SK-N-SH treated with all-trans-retinoic acid at 6 μM for 48 hours (cell line): ENCODE data around the gene ABHD17C.
A peak's percentile ranks its signal among the peaks of the same experiment; 100 is the strongest.

Experiments
- ATAC-seq: fragments of 200-7000 bp; cut with Tn5 transposase; 3 replicates; pipeline ENCODE4 v1.9.1; 2020; ENCODE audit warnings: mild to moderate bottlenecking, moderate library complexity
- ARNTL ChIP-seq: fragments of 450-650 bp; formaldehyde crosslinking; IDR thresholded peaks from 2 replicates; pipeline ENCODE4 v1.5.0; 2020; ENCODE audit warnings: low read depth, mild to moderate bottlenecking, moderate library complexity, borderline replicate concordance
- BACH2 ChIP-seq: fragments of 250-450 bp; sonication (Bioruptor Pico); IDR thresholded peaks from 2 replicates; pipeline ENCODE4 v1.9.0; 2021; ENCODE audit warnings: mild to moderate bottlenecking, borderline replicate concordance
- CREB5 ChIP-seq: fragments of 250-450 bp; sonication (Bioruptor Pico); IDR thresholded peaks from 2 replicates; pipeline ENCODE4 v1.5.1; 2020; ENCODE audit warnings: low read depth, mild to moderate bottlenecking, moderate library complexity
- CSDC2 ChIP-seq: fragments of 250-450 bp; sonication (Bioruptor Pico); IDR thresholded peaks from 2 replicates; pipeline ENCODE4 v1.5.0; 2020; ENCODE audit warnings: mild to moderate bottlenecking, moderate library complexity
- CSRNP3 ChIP-seq: fragments of 250-450 bp; sonication (Bioruptor Pico); IDR thresholded peaks from 2 replicates; pipeline ENCODE4 v1.5.1; 2021; ENCODE audit warnings: mild to moderate bottlenecking, moderate library complexity
- ESRRG ChIP-seq: fragments of 250-450 bp; sonication (Bioruptor Pico); IDR thresholded peaks from 2 replicates; pipeline ENCODE4 v1.6.1; 2021; ENCODE audit warnings: mild to moderate bottlenecking
- GLIS3 ChIP-seq: fragments of 250-450 bp; sonication (Bioruptor Pico); IDR thresholded peaks from 2 replicates; pipeline ENCODE4 v1.5.0; 2020; ENCODE audit warnings: mild to moderate bottlenecking, moderate library complexity
- ISL1 ChIP-seq: fragments of 250-450 bp; sonication (Bioruptor Pico); IDR thresholded peaks from 2 replicates; pipeline ENCODE4 v2.1.2; 2022; ENCODE audit warnings: mild to moderate bottlenecking, moderate library complexity
- OSR1 ChIP-seq: fragments of 250-450 bp; sonication (Bioruptor Pico); IDR thresholded peaks from 2 replicates; pipeline ENCODE4 v1.8.0; 2022; ENCODE audit warnings: moderate library complexity, mild to moderate bottlenecking, inconsistent platforms
- PATZ1 ChIP-seq: fragments of 250-450 bp; sonication (Bioruptor Pico); IDR thresholded peaks from 2 replicates; pipeline ENCODE4 v1.8.0; 2020; ENCODE audit warnings: mild to moderate bottlenecking, moderate library complexity, borderline replicate concordance
- POU6F1 ChIP-seq: fragments of 250-450 bp; sonication (Bioruptor Pico); IDR thresholded peaks from 2 replicates; pipeline ENCODE4 v1.8.0; 2021; ENCODE audit warnings: low read depth, mild to moderate bottlenecking, moderate library complexity, borderline replicate concordance
- PPARA ChIP-seq: fragments of 250-450 bp; sonication (Bioruptor Pico); IDR thresholded peaks from 2 replicates; pipeline ENCODE4 v1.5.0; 2020; ENCODE audit warnings: mild to moderate bottlenecking, borderline replicate concordance
- RARB ChIP-seq: fragments of 250-450 bp; sonication (Bioruptor Pico); IDR thresholded peaks from 2 replicates; pipeline ENCODE4 v1.8.0; 2021; ENCODE audit warnings: mild to moderate bottlenecking, moderate library complexity
- SNAI2 ChIP-seq: fragments of 250-450 bp; sonication (Bioruptor Pico); IDR thresholded peaks from 2 replicates; pipeline ENCODE4 v1.5.0; 2020; ENCODE audit warnings: mild to moderate bottlenecking, moderate library complexity
- TCF4 ChIP-seq: fragments of 250-450 bp; sonication (Bioruptor Pico); IDR thresholded peaks from 2 replicates; pipeline ENCODE4 v1.8.0; 2021; ENCODE audit warnings: mild to moderate bottlenecking, moderate library complexity, borderline replicate concordance
- TOX ChIP-seq: fragments of 250-450 bp; sonication (Bioruptor Pico); IDR thresholded peaks from 2 replicates; pipeline ENCODE4 v1.8.0; 2021; ENCODE audit warnings: mild to moderate bottlenecking, moderate library complexity, borderline replicate concordance
- TSHZ2 ChIP-seq: fragments of 250-450 bp; sonication (Bioruptor Pico); IDR thresholded peaks from 2 replicates; pipeline ENCODE4 v1.5.0; 2020; ENCODE audit warnings: mild to moderate bottlenecking, moderate library complexity
- ZC3H10 ChIP-seq: fragments of 250-450 bp; sonication (Bioruptor Pico); IDR thresholded peaks from 2 replicates; pipeline ENCODE4 v1.5.1; 2021; ENCODE audit warnings: mild to moderate bottlenecking, moderate library complexity
- ZFP3 ChIP-seq: fragments of 250-450 bp; sonication (Bioruptor Pico); IDR thresholded peaks from 2 replicates; pipeline ENCODE4 v1.5.0; 2020; ENCODE audit warnings: mild to moderate bottlenecking, moderate library complexity
- ZFP30 ChIP-seq: fragments of 450-650 bp; formaldehyde crosslinking; IDR thresholded peaks from 2 replicates; pipeline ENCODE4 v1.5.0; 2022; ENCODE audit warnings: mild to moderate bottlenecking, moderate library complexity
- ZNF565 ChIP-seq: fragments of 450-650 bp; formaldehyde crosslinking; conservative IDR thresholded peaks from 2 replicates; pipeline ENCODE4 v1.5.0; 2020; ENCODE audit warnings: low read depth, mild to moderate bottlenecking, moderate library complexity
- ZNF70 ChIP-seq: fragments of 450-650 bp; formaldehyde crosslinking; IDR thresholded peaks from 2 replicates; pipeline ENCODE4 v1.5.0; 2020; ENCODE audit warnings: mild to moderate bottlenecking, moderate library complexity
- ZNF8 ChIP-seq: fragments of 450-650 bp; formaldehyde crosslinking; IDR thresholded peaks from 2 replicates; pipeline ENCODE4 v1.5.0; 2020; ENCODE audit warnings: mild to moderate bottlenecking, moderate library complexity

The ABHD17C gene

GRCh38 chr15:80791004-80791403 lies 95.9 kb downstream of the ABHD17C start:
- ATAC-seq = no peak
- no peak for TF ChIP-seq TOX (CRISPR knock-in tag)
- no peak for TF ChIP-seq ESRRG (CRISPR knock-in tag)
- TF ChIP-seq ZNF70 (CRISPR knock-in tag) = no peak
- TF ChIP-seq GLIS3 (CRISPR knock-in tag) = no peak
- no peak for TF ChIP-seq CREB5 (CRISPR knock-in tag)
- TF ChIP-seq CSRNP3 (CRISPR knock-in tag) = no peak
- no peak for TF ChIP-seq OSR1 (CRISPR knock-in tag)
- TF ChIP-seq RARB (CRISPR knock-in tag) = no peak
- TF ChIP-seq ISL1 (CRISPR knock-in tag) = no peak
- TF ChIP-seq SNAI2 (CRISPR knock-in tag) = no peak
- TF ChIP-seq ARNTL (CRISPR knock-in tag) = no peak

- ATAC-seq = no peak
- TF ChIP-seq ISL1 (CRISPR knock-in tag) (no peak), RARB (CRISPR knock-in tag) (no peak), SNAI2 (CRISPR knock-in tag) (no peak), ZC3H10 (CRISPR knock-in tag) (no peak), TSHZ2 (CRISPR knock-in tag) (no peak), ZFP3 (CRISPR knock-in tag) (no peak), CREB5 (CRISPR knock-in tag) (no peak), ZNF8 (CRISPR knock-in tag) (no peak), OSR1 (CRISPR knock-in tag) (no peak), CSDC2 (no peak), ESRRG (CRISPR knock-in tag) (no peak), GLIS3 (CRISPR knock-in tag) (no peak), ZNF565 (no peak), ARNTL (CRISPR knock-in tag) (no peak), BACH2 (no peak), ZNF70 (CRISPR knock-in tag) (no peak), ZFP30 (no peak), POU6F1 (CRISPR knock-in tag) (no peak), TCF4 (CRISPR knock-in tag) (no peak), PPARA (CRISPR knock-in tag) (no peak)
These were observed 101.3 kb downstream of the ABHD17C start for GRCh38 chr15:80796407-80796806.

GRCh38 chr15:80798911-80799310 lies 103.8 kb downstream of the ABHD17C start:
- peak; percentile 61 for ATAC-seq
- TF ChIP-seq TCF4 (CRISPR knock-in tag) (peak; percentile 56; the same call in 1 of the 2 replicates), PATZ1 (CRISPR knock-in tag) (no peak), CREB5 (CRISPR knock-in tag) (no peak), CSRNP3 (CRISPR knock-in tag) (no peak), ISL1 (CRISPR knock-in tag) (0 out of 2 replicates have a peak, but pooled peaks have one; percentile 7), SNAI2 (CRISPR knock-in tag) (no peak), CSDC2 (no peak), BACH2 (no peak)
